ENCODE results near the gene ANKS1A.

Gene ANKS1A

DNA sequence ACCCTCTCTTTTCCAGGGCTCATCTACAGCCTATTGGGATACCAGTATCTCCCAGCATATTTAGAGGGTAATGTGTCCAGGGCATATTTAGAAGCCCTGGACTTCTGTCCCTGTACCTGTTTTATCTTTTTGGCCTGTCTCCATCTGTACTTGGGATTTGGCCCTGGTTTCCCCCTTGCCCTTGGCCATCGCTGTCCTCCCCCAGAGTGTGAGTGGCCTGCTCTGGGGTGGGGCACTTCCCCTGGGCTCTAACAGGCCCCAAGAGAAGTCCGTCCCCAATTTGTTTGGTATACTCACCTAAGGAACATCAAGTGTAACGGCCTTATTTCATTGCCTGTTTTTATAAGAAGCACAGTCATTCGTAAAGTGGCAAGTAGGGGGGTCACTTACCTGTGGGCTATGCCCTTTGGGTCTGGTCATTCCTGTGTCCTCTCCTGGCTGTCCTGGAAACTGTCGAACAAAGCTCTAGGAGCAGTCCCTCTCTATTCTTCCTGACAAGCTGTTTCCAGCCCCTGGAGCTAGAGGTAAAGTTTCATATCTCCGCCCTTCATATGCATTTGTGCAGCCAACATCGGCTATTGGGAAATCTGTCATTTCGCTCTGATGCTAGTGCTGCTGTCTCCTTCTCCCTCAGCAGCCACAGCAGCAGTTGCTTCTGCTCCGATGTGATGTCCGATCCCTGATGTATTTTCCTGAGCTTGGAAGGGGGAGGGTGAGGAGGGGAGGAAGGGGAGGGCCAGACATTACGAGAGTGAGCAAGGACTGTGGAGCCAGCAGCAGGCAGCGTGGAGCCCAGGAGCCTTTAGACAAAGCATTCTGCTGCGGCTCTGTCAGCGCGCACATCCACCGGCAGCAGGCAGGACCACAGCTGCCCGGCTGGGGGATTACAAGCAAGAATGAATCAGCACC is 168.6 kb downstream of the ANKS1A start:
- no peak for DNase-seq

GRCh38 chr6:35058358-35058675 is 169.3 kb downstream of the ANKS1A start:
- DNase-seq = no peak

GRCh38 chr6:35058865-35059522 is 169.9 kb downstream of the ANKS1A start:
- no peak for DNase-seq

GRCh38 chr6:35059596-35060345 is 170.7 kb downstream of the ANKS1A start:
- no peak for DNase-seq

DNA sequence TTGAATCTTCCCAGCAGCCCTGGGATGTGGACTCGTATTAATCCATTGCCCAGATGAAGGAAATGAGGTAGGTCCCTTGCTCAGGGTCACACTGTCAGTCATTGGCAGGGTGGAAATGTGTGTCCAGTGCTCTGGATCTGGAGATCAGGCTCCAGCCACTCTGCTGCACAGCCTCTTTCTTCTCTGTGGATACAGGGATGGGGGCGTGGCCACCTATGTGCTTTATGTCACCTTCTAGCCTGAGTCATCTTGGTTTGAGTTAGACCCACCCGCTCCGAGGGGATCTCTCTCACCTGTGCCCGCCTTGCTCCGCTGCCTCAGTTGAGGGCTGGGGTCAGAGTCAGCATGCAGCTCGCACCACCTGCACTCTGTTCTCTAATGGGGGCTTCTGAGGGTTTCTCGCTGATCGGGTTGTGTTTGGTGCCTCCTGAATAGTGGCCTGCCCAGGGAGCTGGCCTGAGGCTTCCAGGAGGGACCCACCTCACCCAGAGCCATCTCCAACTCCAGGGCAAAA is 172.1 kb downstream of the ANKS1A start:
- DNase-seq = no peak

GRCh38 chr6:35061651-35062410 is 172.8 kb downstream of the ANKS1A start:
- DNase-seq = no peak

DNA sequence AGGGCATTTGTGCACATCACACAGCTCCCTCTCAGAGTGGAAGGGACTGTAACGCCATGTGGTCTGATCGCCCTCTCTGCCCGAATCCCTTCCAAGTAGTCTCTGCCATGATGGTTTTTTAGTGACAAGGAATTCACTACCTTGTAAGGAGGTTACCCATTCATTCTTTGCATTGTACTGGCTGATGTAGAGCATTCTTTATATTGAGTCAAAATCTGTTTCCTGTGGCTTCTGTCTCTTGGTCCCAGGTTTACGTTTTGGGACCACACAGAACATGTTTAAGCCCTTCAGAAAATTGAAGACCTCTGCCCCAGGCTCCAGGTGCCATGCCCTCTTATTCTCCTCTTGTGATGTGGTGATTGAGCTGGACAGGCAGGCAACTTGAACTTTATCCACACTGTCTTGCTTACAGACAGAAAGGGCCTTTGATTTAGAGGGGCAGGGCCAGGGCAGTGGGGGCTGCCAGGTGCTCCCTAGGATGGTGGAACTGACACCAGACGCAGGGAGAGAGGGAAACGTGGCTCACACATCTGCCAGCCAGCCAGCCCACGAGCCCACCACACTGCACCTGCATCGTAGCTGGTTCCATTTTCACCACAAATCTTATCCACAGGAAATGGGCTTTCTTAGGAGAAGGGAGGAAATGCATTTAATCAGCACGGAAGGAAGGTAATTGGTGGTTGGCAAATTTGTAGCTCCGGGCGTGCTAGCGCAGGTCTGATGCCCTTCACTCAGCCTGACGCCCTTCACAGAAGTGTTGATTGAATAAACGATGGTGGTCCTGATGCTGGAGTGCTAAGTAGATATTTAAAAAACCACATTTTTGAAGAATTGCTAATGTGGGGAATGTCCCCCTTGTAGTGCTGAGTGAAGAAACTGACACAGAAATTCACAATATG is 173.9 kb downstream of the ANKS1A start:
- DNase-seq = no peak

DNA sequence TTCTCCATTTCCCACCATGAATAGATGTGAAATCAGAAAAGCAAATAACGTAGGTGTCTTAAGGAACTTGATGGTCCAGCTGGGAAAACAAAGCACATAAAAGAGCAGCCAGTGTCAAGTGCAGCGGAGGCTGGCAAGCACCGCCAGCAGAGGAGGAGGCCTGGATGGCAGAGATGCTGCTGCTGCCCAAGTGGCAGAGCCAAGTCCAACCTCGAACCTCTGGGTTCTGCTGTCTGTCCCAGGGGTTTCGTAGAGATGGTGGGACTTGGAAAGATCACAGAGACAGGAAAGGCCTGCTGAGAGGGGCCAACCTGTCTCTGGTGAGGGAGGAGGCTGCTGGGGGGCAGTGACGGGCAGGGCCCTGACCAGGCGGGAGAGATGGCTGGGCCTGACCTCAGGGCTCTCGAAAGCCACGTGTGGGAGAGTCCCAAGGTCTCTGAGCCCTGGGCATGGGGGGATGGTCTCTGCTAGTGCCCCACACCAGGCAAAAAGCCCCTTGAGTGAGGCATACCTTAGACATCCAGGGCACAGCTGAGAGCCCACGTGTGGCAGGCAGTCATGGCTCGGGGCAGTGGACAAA is 174.7 kb downstream of the ANKS1A start:
- peak; percentile 13 for DNase-seq

- no peak for DNase-seq
Observed at GRCh38 chr6:35064290-35064689, 175.2 kb downstream of the ANKS1A start.

DNA sequence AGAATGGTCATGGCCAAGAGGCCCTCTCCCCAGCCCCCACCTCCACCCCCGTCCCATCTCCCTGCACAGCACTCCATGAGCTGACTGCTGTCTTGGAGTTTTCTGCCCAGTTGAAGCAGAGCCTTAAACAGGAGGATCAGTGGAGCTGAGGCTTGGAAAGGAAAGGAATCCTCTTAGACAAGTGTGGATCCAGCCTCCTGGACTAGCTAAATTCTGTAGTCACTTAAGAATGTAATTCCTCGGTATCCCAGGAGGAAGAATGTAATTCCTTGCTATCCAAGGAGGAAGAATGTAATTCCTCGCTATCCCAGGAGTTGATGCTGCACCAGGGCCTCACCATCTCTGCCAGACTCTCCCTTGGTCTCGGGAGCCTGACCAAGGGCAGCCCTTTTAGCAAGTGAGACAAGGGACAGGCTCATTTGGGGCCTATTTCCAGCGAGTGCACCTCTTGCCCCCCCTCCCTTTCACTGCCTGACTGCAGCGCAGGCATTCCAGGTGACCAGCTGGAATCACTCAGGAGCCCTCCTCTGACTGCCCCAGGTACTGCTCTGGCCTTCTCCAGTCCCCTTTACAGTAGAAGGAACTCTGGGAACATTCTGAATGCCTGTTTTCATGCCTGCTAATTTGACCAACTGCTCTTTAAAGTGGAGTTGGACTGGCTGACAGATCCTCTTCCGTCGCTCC is 175.8 kb downstream of the ANKS1A start:
- no peak for DNase-seq

- no peak for DNase-seq
Observed at GRCh38 chr6:35065441-35065800, 176.4 kb downstream of the ANKS1A start.

DNA sequence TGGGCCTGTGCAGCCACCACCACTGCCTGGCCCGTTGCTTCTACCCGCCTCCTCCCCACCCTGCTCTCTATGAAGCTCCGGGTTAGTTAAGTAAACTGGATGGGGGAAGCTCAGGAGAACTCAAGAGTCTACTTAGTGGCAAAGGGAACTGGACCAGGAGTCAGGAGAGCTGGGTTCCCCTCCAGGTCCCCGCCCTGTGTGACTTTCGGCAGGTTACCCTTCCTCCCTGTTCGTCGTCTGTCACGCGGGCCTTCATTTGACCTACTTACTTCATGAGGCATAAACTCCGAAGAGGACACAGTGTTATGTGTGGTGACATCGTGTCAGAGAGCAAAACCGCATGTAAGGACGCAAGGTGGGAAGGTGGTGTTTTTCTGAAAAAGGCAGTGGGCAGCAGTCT is 176.8 kb downstream of the ANKS1A start:
- DNase-seq = no peak

GRCh38 chr6:35067234-35067633 is 178.2 kb downstream of the ANKS1A start:
- DNase-seq = no peak

DNA sequence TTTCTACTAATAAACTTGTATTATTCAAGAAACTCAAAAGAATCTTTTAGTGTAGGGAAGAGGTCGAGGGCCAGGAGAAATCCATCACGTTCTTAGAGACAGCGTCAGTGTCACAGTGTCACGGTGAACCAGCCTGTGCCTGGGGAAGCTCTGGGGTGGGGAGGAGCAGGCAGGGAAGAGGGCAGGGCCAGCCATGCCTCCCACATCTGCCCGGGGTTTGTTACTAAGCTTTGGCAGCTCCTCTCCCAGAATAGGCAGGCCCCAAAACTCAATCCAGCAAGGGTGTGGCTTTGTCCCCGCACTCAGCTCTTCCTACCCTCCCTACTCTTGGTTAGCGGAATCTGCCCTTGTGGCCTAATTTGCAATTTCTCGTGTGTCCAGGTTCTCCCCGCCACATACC is 179.2 kb downstream of the ANKS1A start:
- no peak for DNase-seq

DNA sequence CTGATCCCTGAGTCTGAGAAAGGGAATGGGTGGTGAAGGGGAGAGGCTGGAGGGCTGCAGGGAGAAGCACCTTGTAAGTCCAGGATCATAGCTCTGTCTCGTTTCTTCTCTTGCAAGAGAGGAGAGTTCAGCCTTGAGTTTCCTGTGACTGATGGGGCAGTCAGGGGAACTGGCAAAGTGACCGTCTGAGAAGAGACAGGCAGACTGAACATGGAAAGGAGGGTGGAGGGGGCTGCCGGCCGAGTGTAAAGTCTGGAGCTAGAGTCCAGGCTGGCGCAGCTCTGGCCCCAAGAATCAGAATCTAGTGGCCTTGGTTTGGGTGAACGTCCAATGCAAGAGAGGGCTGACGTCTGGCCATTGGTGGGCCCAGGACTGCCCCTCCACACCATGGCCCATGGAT is 179.6 kb downstream of the ANKS1A start:
- DNase-seq = no peak

GRCh38 chr6:35069262-35069661 is 180.2 kb downstream of the ANKS1A start:
- DNase-seq = no peak

DNA sequence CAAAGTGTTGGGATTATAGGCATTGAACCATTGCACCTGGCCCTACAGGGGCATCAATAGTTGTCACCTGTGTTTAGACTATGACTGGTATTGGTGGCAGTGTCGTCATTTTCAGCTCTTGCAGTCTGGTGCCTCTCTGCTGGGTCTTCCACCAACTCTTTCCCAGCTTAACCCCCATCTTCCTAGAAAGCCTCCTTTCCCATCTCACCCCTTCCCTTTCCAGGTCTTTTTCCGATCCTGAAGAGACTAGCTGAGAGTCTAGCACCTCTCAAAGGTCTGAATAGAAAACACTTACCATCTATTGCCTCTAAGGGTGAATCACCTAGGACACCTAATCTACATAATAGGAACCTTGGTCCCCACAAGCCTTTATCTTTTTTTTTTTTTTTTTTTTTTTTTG is 181.1 kb downstream of the ANKS1A start:
- no peak for DNase-seq

DNA sequence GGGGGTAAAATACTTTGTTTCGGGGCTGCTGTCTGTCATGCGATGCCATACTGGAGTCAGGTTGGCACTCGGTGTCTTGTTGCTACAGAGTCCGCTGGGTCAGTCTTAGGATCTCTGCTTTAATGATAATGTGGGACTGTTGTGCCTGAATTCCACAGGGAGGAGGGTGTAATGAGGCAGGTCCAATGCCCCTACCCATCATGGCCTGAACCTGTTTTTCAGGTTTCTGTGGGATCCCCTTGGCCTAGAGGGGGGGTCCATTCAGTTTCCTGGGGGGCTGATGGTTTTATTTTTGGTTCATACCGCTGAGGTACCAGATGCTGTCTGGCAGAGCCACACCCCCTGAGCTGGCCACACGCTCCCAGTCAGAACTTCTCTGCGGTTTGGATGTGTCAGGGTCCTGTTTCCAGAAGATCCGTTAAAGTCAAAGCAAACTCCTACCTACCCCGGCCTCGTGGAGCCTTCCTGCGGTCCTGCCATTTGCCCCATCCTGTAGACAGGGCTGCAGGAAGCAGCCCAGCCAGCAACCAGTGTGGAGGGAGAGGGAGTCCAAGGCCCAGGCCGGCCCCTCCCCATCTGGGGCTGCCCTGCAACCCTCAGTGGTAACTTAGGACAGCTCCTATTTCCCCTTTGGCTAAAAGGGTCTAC is 182.4 kb downstream of the ANKS1A start:
- DNase-seq = no peak

DNA sequence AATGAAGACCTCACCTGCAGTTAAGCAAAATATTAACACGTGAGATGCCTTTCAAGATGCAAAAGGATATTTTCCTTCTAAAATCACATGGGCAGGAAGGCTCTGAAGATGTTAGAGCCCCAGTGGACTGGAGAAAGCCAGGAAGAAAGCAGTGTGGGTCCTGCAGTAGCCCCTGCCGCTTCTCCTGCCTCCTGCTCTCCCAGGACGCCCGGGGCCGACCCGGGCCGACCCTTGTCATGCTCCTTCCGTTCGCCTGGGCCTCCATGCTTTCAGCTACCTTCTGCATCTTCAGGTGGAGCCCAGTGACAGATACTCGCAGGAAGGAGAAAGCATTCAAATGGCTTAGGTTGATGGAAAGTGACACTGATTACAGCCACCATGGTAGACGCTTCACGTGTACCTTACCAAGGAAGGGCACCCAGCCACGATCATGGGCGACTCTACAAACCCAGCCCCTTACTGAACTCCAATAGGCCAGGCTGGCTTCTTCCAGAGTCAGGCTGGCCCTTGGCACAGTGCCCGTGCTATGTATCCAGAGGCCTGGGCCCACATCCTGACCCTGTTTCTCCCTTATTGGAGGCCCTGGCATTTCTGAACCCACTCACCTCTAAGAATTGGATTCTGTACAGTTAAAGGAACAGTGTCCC is 183.1 kb downstream of the ANKS1A start:
- no peak for DNase-seq

DNA sequence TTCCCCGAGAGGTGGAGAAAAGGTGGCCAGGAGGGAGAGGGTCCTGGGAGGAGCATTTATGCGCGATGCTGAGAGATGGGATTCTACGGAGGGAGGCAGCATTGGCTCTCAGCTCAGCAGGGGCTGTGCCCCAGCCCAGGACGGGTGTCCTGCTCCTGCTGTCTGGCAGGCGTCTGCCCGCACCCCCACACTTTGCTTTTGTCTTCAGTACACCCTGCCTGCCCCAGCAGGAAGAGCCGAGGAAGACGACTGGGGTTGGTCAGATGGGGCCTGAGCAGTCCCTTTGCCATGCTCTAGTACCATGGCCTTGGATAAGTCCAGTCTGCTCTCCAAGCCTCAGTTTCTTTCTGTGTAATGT is 183.6 kb downstream of the ANKS1A start:
- no peak for DNase-seq
